T-helper 22 cell (primary cell): Measurements from ENCODE around the gene SUSD3.

Source experiments
- DNase-seq: peaks from one replicate; pipeline ENCODE4 v3.0.0-alpha.2; 2020; ENCODE audit warnings: low read depth

Gene SUSD3

GRCh38 chr9:93076101-93076791 is 17.7 kb downstream of the SUSD3 start:
- no peak for DNase-seq

GRCh38 chr9:93076792-93077128 is 18.3 kb downstream of the SUSD3 start:
- DNase-seq, result no peak

- DNase-seq, result no peak
These were observed 18.9 kb downstream of the SUSD3 start for GRCh38 chr9:93077367-93077766.

GRCh38 chr9:93077811-93078210 is 19.3 kb downstream of the SUSD3 start:
- no peak for DNase-seq

GRCh38 chr9:93079371-93079770 is 20.9 kb downstream of the SUSD3 start:
- DNase-seq, result no peak

- DNase-seq, result no peak
These were observed 21.9 kb downstream of the SUSD3 start for GRCh38 chr9:93080406-93080805.

GRCh38 chr9:93081081-93081529 is 22.6 kb downstream of the SUSD3 start:
- DNase-seq, result no peak

GRCh38 chr9:93081931-93082330 is 23.4 kb downstream of the SUSD3 start:
- no peak for DNase-seq

- no peak for DNase-seq
These were observed 24.4 kb downstream of the SUSD3 start for GRCh38 chr9:93082841-93083411.

- DNase-seq, result no peak
These were observed 25.3 kb downstream of the SUSD3 start for GRCh38 chr9:93083592-93084470.

GRCh38 chr9:93084471-93084881 is 26.0 kb downstream of the SUSD3 start:
- DNase-seq, result no peak

GRCh38 chr9:93085676-93086075 is 27.2 kb downstream of the SUSD3 start:
- DNase-seq, result no peak

- no peak for DNase-seq
These were observed 28.1 kb downstream of the SUSD3 start for GRCh38 chr9:93086447-93087224.

- DNase-seq, result no peak
These were observed 29.6 kb downstream of the SUSD3 start for GRCh38 chr9:93087971-93088655.

GRCh38 chr9:93088656-93089015 is 30.1 kb downstream of the SUSD3 start:
- no peak for DNase-seq

GRCh38 chr9:93089024-93089423 is 30.5 kb downstream of the SUSD3 start:
- no peak for DNase-seq

GRCh38 chr9:93089481-93089991 is 31.0 kb downstream of the SUSD3 start:
- DNase-seq, result no peak

GRCh38 chr9:93090091-93090655 is 31.7 kb downstream of the SUSD3 start:
- DNase-seq, result no peak

- no peak for DNase-seq
These were observed 32.6 kb downstream of the SUSD3 start for GRCh38 chr9:93091056-93091452.

GRCh38 chr9:93091453-93092081 is 33.1 kb downstream of the SUSD3 start:
- DNase-seq, result no peak
